ENCODE results near the gene RASGRF1. TPM values are rescaled to one million over a fixed set of nuclear protein-coding genes. Genes with fewer than 3 reads are reported as not detected.

Gene RASGRF1
- polyA plus RNA-seq, 1 donor (not counting 4 experiments of a cell fraction or from before 2014, with no cell fraction given) = 0.08 TPM

- Histone ChIP-seq H3K27me3 (ENCODE audit: control insufficient read depth, extremely low read depth, insufficient read depth, low read length) (peaks cover 8% of the 10 kb centered on the region), H3K4me3 (ENCODE audit: control insufficient read depth in 2 of 3, extremely low read depth in 1 of 3, insufficient read depth in 2 of 3, low read depth in 1 of 3, low read length in 3 of 3) (no peak overlapping the region), H3K4me2 (ENCODE audit: control insufficient read depth, extremely low read depth, insufficient read depth, low read depth, low read length) (no peak overlapping the region), H3K4me1 (ENCODE audit: control insufficient read depth, extremely low read depth, insufficient read depth, low read length) (peaks cover 10% of the 10 kb centered on the region), H3K9me3 (ENCODE audit: control insufficient read depth, low read depth, low read length) (no peaks in the 10 kb centered on the region), H3K9ac (ENCODE audit: control insufficient read depth, extremely low read depth, insufficient read depth, low read length) (no peak overlapping the region), H3K36me3 (ENCODE audit: control insufficient read depth in 2 of 2, extremely low read depth in 1 of 2, insufficient read depth in 2 of 2, low read length in 2 of 2) (no peaks in the 10 kb centered on the region), H3K79me2 (ENCODE audit: control insufficient read depth, insufficient read depth, low read length) (no peaks in the 10 kb centered on the region), H3K9me1 (ENCODE audit: control insufficient read depth, extremely low read depth, insufficient read depth, low read length) (no peaks in the 10 kb centered on the region), H4K20me1 (ENCODE audit: control insufficient read depth, extremely low read depth, insufficient read depth, low read length) (no peaks in the 10 kb centered on the region), H2AFZ (ENCODE audit: control insufficient read depth, low read length) (no peak overlapping the region), H3K27ac (ENCODE audit: control insufficient read depth, insufficient read depth, low read length) (no peak overlapping the region)
- TF ChIP-seq EZH2 (IDR thresholded peaks at IDR 0.05; ENCODE audit: low read length) = no peak
- TF ChIP-seq CTCF (optimal IDR thresholded peaks at IDR 0.05 in 1 of 3, IDR thresholded peaks at IDR 0.05 in 1 of 3, conservative IDR thresholded peaks at IDR 0.05 in 1 of 3; ENCODE audit: extremely low read depth in 1 of 3, insufficient read depth in 2 of 3, low read length in 3 of 3) = no peak
- DNase-seq (ENCODE audit: low read depth, low spot score) (no peak), FAIRE-seq (no peak)
- dilution Hi-C loops (cut with MboI; ENCODE audit: extremely low pct_ligation_motif_present, low sequenced_read_pairs) = loop anchor here (25.0 kb wide), 1 partner anchor 156 kb away; no protein-coding TSS in a partner anchor
Observed at GRCh38 chr15:79031201-79031600, 59.4 kb downstream of the RASGRF1 start.

- no peak overlapping the region for H3K9ac ChIP-seq (ENCODE audit: control insufficient read depth, extremely low read depth, insufficient read depth, low read length)
- H3K4me3 ChIP-seq (ENCODE audit: control insufficient read depth in 2 of 3, extremely low read depth in 1 of 3, insufficient read depth in 2 of 3, low read depth in 1 of 3, low read length in 3 of 3) = no peak overlapping the region
- H3K27ac ChIP-seq (ENCODE audit: control insufficient read depth, insufficient read depth, low read length) = no peak overlapping the region
- no peak overlapping the region for H3K4me2 ChIP-seq (ENCODE audit: control insufficient read depth, extremely low read depth, insufficient read depth, low read depth, low read length)
- H3K9me1 ChIP-seq (ENCODE audit: control insufficient read depth, extremely low read depth, insufficient read depth, low read length) = no peaks in the 10 kb centered on the region
- dilution Hi-C loops (cut with MboI; ENCODE audit: extremely low pct_ligation_motif_present, low sequenced_read_pairs) = loop anchor here (25.0 kb wide), 1 partner anchor 157 kb away; no protein-coding TSS in a partner anchor
- no peaks in the 10 kb centered on the region for H4K20me1 ChIP-seq (ENCODE audit: control insufficient read depth, extremely low read depth, insufficient read depth, low read length)
- peaks cover 1% of the 10 kb centered on the region for H3K27me3 ChIP-seq (ENCODE audit: control insufficient read depth, extremely low read depth, insufficient read depth, low read length)
- no peak for DNase-seq (ENCODE audit: low read depth, low spot score)
- no peak for TF ChIP-seq CTCF (optimal IDR thresholded peaks at IDR 0.05 in 1 of 3, IDR thresholded peaks at IDR 0.05 in 1 of 3, conservative IDR thresholded peaks at IDR 0.05 in 1 of 3; ENCODE audit: extremely low read depth in 1 of 3, insufficient read depth in 2 of 3, low read length in 3 of 3)
- H3K4me1 ChIP-seq (ENCODE audit: control insufficient read depth, extremely low read depth, insufficient read depth, low read length) = peaks cover 10% of the 10 kb centered on the region
- no peaks in the 10 kb centered on the region for H3K79me2 ChIP-seq (ENCODE audit: control insufficient read depth, insufficient read depth, low read length)
- FAIRE-seq = no peak
- H2AFZ ChIP-seq (ENCODE audit: control insufficient read depth, low read length) = no peak overlapping the region
- no peaks in the 10 kb centered on the region for H3K9me3 ChIP-seq (ENCODE audit: control insufficient read depth, low read depth, low read length)
- H3K36me3 ChIP-seq (ENCODE audit: control insufficient read depth in 2 of 2, extremely low read depth in 1 of 2, insufficient read depth in 2 of 2, low read length in 2 of 2) = no peaks in the 10 kb centered on the region
Observed at GRCh38 chr15:79030470-79030869, 60.1 kb downstream of the RASGRF1 start.
